Heart right ventricle (tissue), 16 donors: ENCODE measurements around the gene WDR19. TPM values are rescaled to one million over a fixed set of nuclear protein-coding genes. Genes with fewer than 3 reads are reported as not detected.

Source experiments
- ATAC-seq, 8 donors: fragments of 200-7000 bp; cut with Tn5 transposase; one replicate each; pipeline ENCODE4 v1.9.1; 2020; ENCODE audit warnings: mild to moderate bottlenecking in 8 of 8, moderate library complexity in 8 of 8, moderate number of reproducible peaks in 1 of 8
- DNase-seq, 2 donors: peaks; one replicate each; pipeline ENCODE4 v3.0.0-alpha.2; 2020
- H3K27ac ChIP-seq, 10 donors: fragments of 200-600 bp; sonication (generic) in 2 of 10; one replicate each; pipeline versions ENCODE4 v1.5.0 to v1.8.0; 2020 to 2022; ENCODE audit warnings: mild to moderate bottlenecking in 3 of 10
- H3K27me3 ChIP-seq, 7 donors: fragments of 200-600 bp; one replicate each; pipeline ENCODE4 v1.8.0; 2021 to 2022; ENCODE audit warnings: mild to moderate bottlenecking in 2 of 7
- H3K36me3 ChIP-seq, 9 donors: fragments of 200-600 bp; sonication (generic) in 1 of 9; one replicate each; pipeline versions ENCODE4 v1.5.0 to v1.8.0; 2020 to 2022; ENCODE audit warnings: mild to moderate bottlenecking in 2 of 9
- H3K4me1 ChIP-seq, 9 donors: fragments of 200-600 bp; sonication (generic) in 1 of 9; one replicate each; pipeline versions ENCODE4 v1.5.0 to v1.8.0; 2020 to 2022; ENCODE audit warnings: mild to moderate bottlenecking in 4 of 9
- H3K4me3 ChIP-seq, 10 donors: fragments of 200-600 bp; sonication (generic) in 2 of 10; one replicate each; pipeline versions ENCODE4 v1.5.0 to v1.8.0; 2020 to 2022; ENCODE audit warnings: mild to moderate bottlenecking in 7 of 10, moderate library complexity in 2 of 10
- H3K9me3 ChIP-seq, 11 donors: fragments of 200-600 bp in 10 of 11; sonication (generic) in 2 of 11; one replicate each; pipeline versions ENCODE4 v1.5.0 to v1.8.0; 2013 to 2022; ENCODE audit warnings: mild to moderate bottlenecking in 2 of 11, control low read depth in 1 of 11, moderate library complexity in 1 of 11
- WGBS, 2 donors: extraction: QIAGEN DNeasy Blood & Tissue Kit; methylation state at CpG; one replicate each; pipeline ENCODE4 v1.1.7; 2013; ENCODE audit warnings: inconsistent platforms in 1 of 2; 5-methylcytosine and 5-hydroxymethylcytosine counted together
- intact Hi-C, 10 donors: fragments of 100-400 bp; cut with DNase I; formaldehyde crosslinking; loops; one replicate each; pipeline versions ENCODE4 v1.11.1 to v1.14.2; 2022
- polyA plus RNA-seq, 2 donors: library from polyadenylated mRNA; stranded (reverse); fragments of 200-250 nt; gene quantifications; one replicate each; pipeline ENCODE4 v1.2.3, GENCODE V29; 2013
- total RNA-seq, 10 donors: library from RNA; stranded (reverse); fragmentation: NEBNext Ultra II Directional in 3 of 10; extraction: Animal tissue kit (Norgen Biotek cat#: 25700) in 3 of 10; gene quantifications; one replicate each; pipeline versions ENCODE4 v1.2.1 to v1.2.4, GENCODE V29; 2021 to 2023
- TF ChIP-seq, protein P1 (sequence below), 9 donors: fragments of 200-600 bp; sonication (generic) in 2 of 9; IDR thresholded peaks; one replicate each; pipeline versions ENCODE4 v1.5.0 to v1.8.0; 2021 to 2022; ENCODE audit warnings: antibody characterized with exemption in 9 of 9, mild to moderate bottlenecking in 5 of 9, moderate library complexity in 1 of 9
- donor health status: Arrhythmogenic right ventricular cardiomyopathy.
- donor health status: ischemic (EF 13 %, LVEDD 7.1; RV severe dilation, severe dysfunction).
- donor health status: healthy with polysubstance abuse.
- donor health status: DM: no; HTN: yes; CAD: no.
- donor health status: DM: no; HTN: no; CAD: no.
- donor health status: ischemic (EF 25% LVEDD 6.9; RV normal size, moderate dysfunction).
- donor health status: ischemic (EF 25% LVEDD 5.7; RV mildly dilated, moderate dysfunction).
- donor health status: healthy.
- donor health status: DM: yes; HTN: yes; CAD: no.
- donor health status: Ischemic cardiomyopathy.
- donor health status: ischemic (EF 35%, LVEDD 5.7; RV mildly dilated, moderate dysfunction).
- donor health status: nonischemic (EF 11% LVEDD 7.7; RV severe dilation, severe dysfunction).
- donor health status: DM: yes; HTN: yes; CAD: no.
- donor health status: PGD.
- donor health status: ischemic (EF 29% LVEDD 5.4; RV normal size, mild dysfunction).
- donor health status: nonischemic (EF 23%, LVEDD 6.1; RV moderate dilation, normal function).

The WDR19 gene
- total and polyA plus RNA-seq, 12 donors, result 4.1 to 25.8 (median 7.3) TPM

DNA sequence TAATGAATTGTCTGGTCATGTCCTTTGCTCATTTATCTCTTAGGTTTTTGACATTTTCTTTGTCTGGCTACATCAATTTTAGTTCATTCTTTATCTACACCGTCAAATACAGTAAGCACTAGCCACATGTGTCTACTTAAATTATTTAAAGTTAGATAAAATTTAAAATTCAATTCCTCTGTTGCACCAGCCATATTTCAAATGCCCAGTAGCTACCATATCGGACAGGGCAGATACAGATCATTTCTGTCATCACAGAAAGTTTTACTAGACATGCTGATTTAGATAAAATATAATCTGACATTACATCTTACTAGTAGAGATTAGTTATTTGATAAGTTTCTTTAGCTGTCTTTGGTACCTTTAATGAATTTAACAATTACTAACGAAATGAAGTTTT lies 61.1 kb downstream of the WDR19 start:
- intact Hi-C loops, result no loop called here
- peaks cover 0 to 6% (median 0%) of the 10 kb centered on the region in 11 donors for H3K9me3 ChIP-seq
- H3K27ac ChIP-seq, result no peak overlapping the region
- 91 to 95% methylated on average over 3 of the region's 3 CpGs for WGBS, 2 donors
- DNase-seq (no peak), ATAC-seq (no peak)
- no peak overlapping the region for H3K4me3 ChIP-seq
- peaks cover 0 to 58% (median 4%) of the 10 kb centered on the region in 9 donors for H3K36me3 ChIP-seq
- H3K4me1 ChIP-seq, result no peaks in the 10 kb centered on the region
- TF ChIP-seq, protein P1, sequence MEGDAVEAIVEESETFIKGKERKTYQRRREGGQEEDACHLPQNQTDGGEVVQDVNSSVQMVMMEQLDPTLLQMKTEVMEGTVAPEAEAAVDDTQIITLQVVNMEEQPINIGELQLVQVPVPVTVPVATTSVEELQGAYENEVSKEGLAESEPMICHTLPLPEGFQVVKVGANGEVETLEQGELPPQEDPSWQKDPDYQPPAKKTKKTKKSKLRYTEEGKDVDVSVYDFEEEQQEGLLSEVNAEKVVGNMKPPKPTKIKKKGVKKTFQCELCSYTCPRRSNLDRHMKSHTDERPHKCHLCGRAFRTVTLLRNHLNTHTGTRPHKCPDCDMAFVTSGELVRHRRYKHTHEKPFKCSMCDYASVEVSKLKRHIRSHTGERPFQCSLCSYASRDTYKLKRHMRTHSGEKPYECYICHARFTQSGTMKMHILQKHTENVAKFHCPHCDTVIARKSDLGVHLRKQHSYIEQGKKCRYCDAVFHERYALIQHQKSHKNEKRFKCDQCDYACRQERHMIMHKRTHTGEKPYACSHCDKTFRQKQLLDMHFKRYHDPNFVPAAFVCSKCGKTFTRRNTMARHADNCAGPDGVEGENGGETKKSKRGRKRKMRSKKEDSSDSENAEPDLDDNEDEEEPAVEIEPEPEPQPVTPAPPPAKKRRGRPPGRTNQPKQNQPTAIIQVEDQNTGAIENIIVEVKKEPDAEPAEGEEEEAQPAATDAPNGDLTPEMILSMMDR (IDR thresholded peaks at IDR 0.05), result no peak
- no peaks in the 10 kb centered on the region for H3K27me3 ChIP-seq

DNA sequence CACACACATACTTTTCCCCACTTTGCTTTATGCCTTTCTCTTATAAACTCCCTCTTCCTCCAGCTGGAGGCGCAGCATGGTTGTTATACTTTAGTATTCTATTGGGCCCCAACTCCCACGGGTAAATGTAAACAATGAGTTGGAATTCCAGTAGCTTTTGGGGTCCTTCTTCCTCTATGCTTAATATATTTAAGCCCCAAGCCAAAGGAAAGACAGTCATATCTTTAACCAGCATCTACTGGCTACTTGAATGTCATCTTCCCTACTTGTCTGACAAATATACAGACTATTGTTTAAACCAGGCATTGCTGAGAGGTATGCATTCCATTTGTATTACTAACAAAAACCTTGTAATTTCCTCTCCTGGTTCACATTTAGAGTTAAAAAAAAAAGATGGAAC lies 72.9 kb downstream of the WDR19 start:
- WGBS, 2 donors, result 55 to 56% methylated on average over 2 of the region's 2 CpGs
- H3K4me1 ChIP-seq, result no peaks in the 10 kb centered on the region
- H3K36me3 ChIP-seq, result peaks cover 0 to 62% (median 14%) of the 10 kb centered on the region in 9 donors
- H3K27ac ChIP-seq, result no peak overlapping the region
- ATAC-seq (no peak), DNase-seq (no peak)
- intact Hi-C loops, result no loop called here
- TF ChIP-seq, protein P1 (IDR thresholded peaks at IDR 0.05), result no peak
- H3K27me3 ChIP-seq, result no peaks in the 10 kb centered on the region
- H3K4me3 ChIP-seq, result no peak overlapping the region
- H3K9me3 ChIP-seq, result no peaks in the 10 kb centered on the region

DNA sequence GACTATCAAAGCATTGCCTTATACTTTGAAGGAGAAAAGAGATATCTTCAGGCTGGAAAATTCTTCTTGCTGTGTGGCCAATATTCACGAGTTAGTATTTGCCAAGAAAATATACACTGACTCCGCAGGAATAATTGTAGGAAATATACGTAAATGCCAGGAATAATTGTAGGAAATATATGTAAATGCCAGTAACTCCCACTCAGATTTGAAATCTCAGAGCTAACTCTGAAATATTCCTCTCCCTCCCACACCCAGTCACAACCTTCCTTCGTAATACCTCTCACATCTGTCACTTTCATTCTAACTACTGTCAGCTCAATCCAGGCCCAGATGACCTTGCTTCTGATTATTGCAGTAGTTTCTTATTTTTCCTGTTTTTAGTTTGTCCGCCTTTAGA lies 73.5 kb downstream of the WDR19 start:
- intact Hi-C loops, result no loop called here
- no peak for ATAC-seq
- H3K9me3 ChIP-seq, result no peaks in the 10 kb centered on the region
- peaks cover 0 to 67% (median 14%) of the 10 kb centered on the region in 9 donors for H3K36me3 ChIP-seq
- TF ChIP-seq, protein P1 (IDR thresholded peaks at IDR 0.05), result no peak
- 66 to 68% methylated on average over 5 of the region's 5 CpGs for WGBS, 2 donors
- no peaks in the 10 kb centered on the region for H3K4me1 ChIP-seq
- no peak for DNase-seq
- no peaks in the 10 kb centered on the region for H3K27me3 ChIP-seq
- H3K27ac ChIP-seq, result peak overlapping the region in 1 of 10 donors; percentile 10
- no peak overlapping the region for H3K4me3 ChIP-seq

DNA sequence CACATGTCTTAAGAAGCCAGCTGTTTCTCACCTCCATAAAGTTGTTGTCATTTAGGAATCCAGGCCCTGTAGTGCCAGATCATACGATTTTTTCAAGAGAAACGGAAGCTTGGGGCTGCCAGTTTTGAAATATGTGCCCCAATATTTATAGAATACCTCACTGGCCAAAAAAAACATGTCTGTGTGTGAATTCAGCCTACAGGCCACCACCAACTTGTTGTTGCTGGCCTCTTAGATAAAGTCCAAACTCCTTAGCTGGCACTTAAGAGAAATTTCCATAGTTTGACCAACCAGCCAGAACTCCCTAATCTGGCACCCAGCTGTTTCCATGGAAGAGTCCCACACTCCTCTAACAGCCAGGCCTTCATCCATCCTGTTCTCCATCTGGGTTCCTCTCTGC lies 74.1 kb downstream of the WDR19 start:
- Histone ChIP-seq H3K36me3 (peaks cover 0 to 68% (median 14%) of the 10 kb centered on the region in 9 donors), H3K9me3 (no peaks in the 10 kb centered on the region), H3K27ac (peak overlapping the region in 1 of 10 donors; percentile 10), H3K4me1 (no peaks in the 10 kb centered on the region), H3K27me3 (no peaks in the 10 kb centered on the region), H3K4me3 (no peak overlapping the region)
- ATAC-seq (no peak), DNase-seq (no peak)
- TF ChIP-seq, protein P1 (IDR thresholded peaks at IDR 0.05), result no peak
- intact Hi-C loops, result no loop called here
- WGBS, 2 donors, result 84 to 86% methylated on average over 2 of the region's 2 CpGs
